HCT116 (cell line): Measurements from ENCODE around the gene HTRA3. TPM values are rescaled to one million over a fixed set of nuclear protein-coding genes. Genes with fewer than 3 reads are reported as not detected.

Experiments
- ATAC-seq: fragments of 200-7000 bp; cut with Tn5 transposase; 2 replicates; pipeline ENCODE4 v1.9.1; 2020; ENCODE audit warnings: mild to moderate bottlenecking, moderate library complexity
- BruUV-seq: library from RNA; stranded (reverse); fragments of 400-500 nt; replicated peaks from 2 replicates; lab custom pipeline; 2021; lab: Mats Ljungman, UMichigan
- CTCF ChIA-PET: fragments of 300-600 bp; sonication (Branson Sonifier 250); formaldehyde crosslinking; loops from one replicate; lab custom pipeline; 2021; ENCODE audit warnings: antibody characterized with exemption; lab: Charles Lee
- POLR2A ChIA-PET: fragments of 300-600, 350-600 bp; sonication (Branson Sonifier 250); formaldehyde crosslinking; loops from one replicate; lab custom pipeline; 2021; ENCODE audit warnings: antibody characterized with exemption; lab: Charles Lee
- RAD21 ChIA-PET, 2 experiments: fragments of 300-600 bp; sonication (Branson Sonifier 250); formaldehyde crosslinking; loops; one replicate each; lab custom pipeline; 2023; ENCODE audit warnings: low total read pairs in 2 of 2; ENCODE audit not compliant: uncharacterized antibody in 2 of 2, unreplicated experiment in 2 of 2, low non-redundant PET in 1 of 2; lab: Charles Lee
- DNase-seq: peaks from one replicate; pipeline ENCODE4 v3.0.0-alpha.2; 2010; ENCODE audit warnings: low read depth, low spot score
- H2AFZ ChIP-seq: fragments of 200-600 bp; shearing (Covaris generic), sonication (generic); 2 replicates; pipeline ENCODE4 v1.6.1; 2017; ENCODE audit warnings: low read depth, mixed run types, mixed read lengths, antibody characterized with exemption, low read length; ENCODE audit not compliant: poor library complexity, severe bottlenecking
- H3K27ac ChIP-seq: 2 replicates; pipeline ENCODE4 v1.5.1; 2012; ENCODE audit warnings: low read depth, low read length
- H3K27me3 ChIP-seq: fragments of 200-600 bp; sonication (generic); 2 replicates; pipeline ENCODE4 v1.6.1; 2016; ENCODE audit warnings: mixed run types, low read length, mixed read lengths; ENCODE audit not compliant: insufficient read depth
- H3K36me3 ChIP-seq, 2 experiments: fragments of 200-500 bp in 1 of 2; fragments of 200-600 bp in 1 of 2; sonication (Bioruptor generic) in 1 of 2; sonication (generic) in 1 of 2; 2 replicates each; pipeline versions ENCODE4 v1.5.1 to v1.6.1; 2014 to 2016; ENCODE audit warnings: low read length in 2 of 2, inconsistent platforms in 1 of 2, mixed read lengths in 1 of 2, mixed run types in 1 of 2; ENCODE audit not compliant: insufficient read depth in 2 of 2, control insufficient read depth in 1 of 2
- H3K4me1 ChIP-seq, 2 experiments: fragments of 200-600 bp in 1 of 2; sonication (generic) in 1 of 2; 2 replicates each; pipeline versions ENCODE4 v1.5.1 to v1.6.1; 2012 to 2017; ENCODE audit warnings: low read length in 2 of 2, inconsistent platforms in 1 of 2, mild to moderate bottlenecking in 1 of 2, mixed read lengths in 1 of 2, mixed run types in 1 of 2, moderate library complexity in 1 of 2; ENCODE audit not compliant: insufficient read depth in 2 of 2, control insufficient read depth in 1 of 2
- H3K4me2 ChIP-seq: fragments of 200-600 bp; sonication (generic); 2 replicates; pipeline ENCODE4 v1.6.1; 2017; ENCODE audit warnings: mixed run types, low read length, mixed read lengths
- H3K4me3 ChIP-seq, 2 experiments: fragments of 200-600 bp in 1 of 2; sonication (generic) in 1 of 2; replicated peaks in 1 of 2; 2 replicates each; pipeline ENCODE4 v1.5.1; 2011 to 2016; ENCODE audit warnings: low read length in 2 of 2, control low read depth in 1 of 2, low read depth in 1 of 2, mild to moderate bottlenecking in 1 of 2, mixed read lengths in 1 of 2, mixed run types in 1 of 2
- H3K79me2 ChIP-seq: fragments of 200-600 bp; sonication (generic); 2 replicates; pipeline ENCODE4 v1.6.1; 2017; ENCODE audit warnings: mild to moderate bottlenecking, mixed run types, low read length, moderate library complexity, mixed read lengths; ENCODE audit not compliant: insufficient read depth
- H3K9ac ChIP-seq: fragments of 200-600 bp; sonication (generic); 2 replicates; pipeline ENCODE4 v1.6.1; 2016; ENCODE audit warnings: low read length, mixed read lengths
- H3K9me2 ChIP-seq: fragments of 200-600 bp; sonication (generic), shearing (Covaris generic); 2 replicates; pipeline ENCODE4 v1.6.1; 2017; ENCODE audit warnings: mixed run types, mild to moderate bottlenecking, moderate library complexity; ENCODE audit not compliant: insufficient read depth
- H3K9me3 ChIP-seq, 2 experiments: fragments of 200-500 bp in 1 of 2; fragments of 200-600 bp in 1 of 2; sonication (Bioruptor generic) in 1 of 2; sonication (generic) in 1 of 2; 2 replicates each; pipeline ENCODE4 v1.6.1; 2014 to 2017; ENCODE audit warnings: low read length in 2 of 2, mixed read lengths in 2 of 2, inconsistent platforms in 1 of 2, low read depth in 1 of 2, mild to moderate bottlenecking in 1 of 2, mixed run types in 1 of 2, moderate library complexity in 1 of 2; ENCODE audit not compliant: control insufficient read depth in 1 of 2, insufficient read depth in 1 of 2
- H4K20me1 ChIP-seq: fragments of 200-600 bp; sonication (generic), shearing (Covaris generic); 2 replicates; pipeline ENCODE4 v1.6.1; 2017; ENCODE audit warnings: mixed run types, mild to moderate bottlenecking, moderate library complexity; ENCODE audit not compliant: insufficient read depth
- CBX3 ChIP-seq: IDR thresholded peaks from 2 replicates; pipeline ENCODE4 v1.6.1; 2012; ENCODE audit warnings: low read depth
- CEBPB ChIP-seq: IDR thresholded peaks from 2 replicates; pipeline ENCODE4 v1.6.1; 2012; ENCODE audit warnings: low read depth
- ELF1 ChIP-seq: IDR thresholded peaks from 2 replicates; pipeline ENCODE4 v1.6.1; 2012; ENCODE audit warnings: low read depth, borderline replicate concordance
- FOSL1 ChIP-seq: IDR thresholded peaks from 2 replicates; pipeline ENCODE4 v1.6.1; 2012; ENCODE audit warnings: low read depth
- POLR2A ChIP-seq: IDR thresholded peaks from 2 replicates; pipeline ENCODE4 v1.7.0; 2011; ENCODE audit warnings: borderline replicate concordance; ENCODE audit not compliant: insufficient read depth, insufficient read length; ENCODE audit errors: extremely low read depth
- POLR2AphosphoS5 ChIP-seq: IDR thresholded peaks from 2 replicates; pipeline ENCODE4 v1.6.1; 2011; ENCODE audit warnings: mild to moderate bottlenecking, low read depth, low read length, moderate library complexity
- ZNF274 ChIP-seq: fragments of 200-500 bp; sonication (Bioruptor generic); IDR thresholded peaks from 2 replicates; pipeline ENCODE4 v1.6.1; 2014; ENCODE audit warnings: mild to moderate bottlenecking, low read depth, low read length, inconsistent platforms
- intact Hi-C: fragments of 100-400 bp; cut with micrococcal nuclease; formaldehyde crosslinking; loops from 2 replicates; pipeline ENCODE4 v1.10.0; 2022
- total RNA-seq: library from RNA; stranded (reverse); gene quantifications from one replicate; pipeline ENCODE4 v1.2.1, GENCODE V29; 2021; ENCODE audit not compliant: unreplicated experiment
- TF ChIP-seq, protein P1 (sequence below): IDR thresholded peaks from 2 replicates; pipeline ENCODE4 v1.6.1; 2012
- TF ChIP-seq, protein P2 (sequence below): IDR thresholded peaks from 2 replicates; pipeline ENCODE4 v1.6.1; 2012; ENCODE audit warnings: low read depth
- TF ChIP-seq, protein P3 (sequence below), 3 experiments: fragments of 200-600 bp in 1 of 3; sonication (generic) in 1 of 3; IDR thresholded peaks in 2 of 3; conservative IDR thresholded peaks in 1 of 3; 2 replicates each; pipeline ENCODE4 v1.5.1; 2012 to 2017; ENCODE audit warnings: low read depth in 2 of 3, low read length in 2 of 3, antibody characterized with exemption in 1 of 3, borderline replicate concordance in 1 of 3, control low read depth in 1 of 3, mild to moderate bottlenecking in 1 of 3, mixed read lengths in 1 of 3, mixed run types in 1 of 3, moderate library complexity in 1 of 3; ENCODE audit not compliant: insufficient read depth in 1 of 3

HTRA3 gene
- total RNA-seq, 1 experiment from 2014 or later, result not detected

GRCh38 chr4:8312069-8312445 is 42.5 kb downstream of the HTRA3 start:
- Histone ChIP-seq H3K27ac (no peak overlapping the region), H3K27me3 (no peaks in the 10 kb centered on the region), H3K4me2 (no peak overlapping the region), H3K4me1 (peaks cover 16 to 22% of the 10 kb centered on the region in 2 experiments), H3K9me2 (no peaks in the 10 kb centered on the region), H3K9ac (no peak overlapping the region), H3K79me2 (no peaks in the 10 kb centered on the region), H2AFZ (no peak overlapping the region), H4K20me1 (no peaks in the 10 kb centered on the region), H3K36me3 (no peaks in the 10 kb centered on the region), H3K9me3 (no peaks in the 10 kb centered on the region), H3K4me3 (no peak overlapping the region)
- ChIA-PET CTCF (no interaction called here), POLR2A (no interaction called here), RAD21 (no interaction called here)
- ATAC-seq, result no peak
- DNase-seq, result no peak
- TF ChIP-seq, protein P1, sequence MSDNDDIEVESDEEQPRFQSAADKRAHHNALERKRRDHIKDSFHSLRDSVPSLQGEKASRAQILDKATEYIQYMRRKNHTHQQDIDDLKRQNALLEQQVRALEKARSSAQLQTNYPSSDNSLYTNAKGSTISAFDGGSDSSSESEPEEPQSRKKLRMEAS, result no peak
- TF ChIP-seq POLR2A (no peak), ZNF274 (no peak), CBX3 (no peak), CEBPB (no peak), POLR2AphosphoS5 (no peak), FOSL1 (no peak), ELF1 (no peak)
- TF ChIP-seq, protein P2, sequence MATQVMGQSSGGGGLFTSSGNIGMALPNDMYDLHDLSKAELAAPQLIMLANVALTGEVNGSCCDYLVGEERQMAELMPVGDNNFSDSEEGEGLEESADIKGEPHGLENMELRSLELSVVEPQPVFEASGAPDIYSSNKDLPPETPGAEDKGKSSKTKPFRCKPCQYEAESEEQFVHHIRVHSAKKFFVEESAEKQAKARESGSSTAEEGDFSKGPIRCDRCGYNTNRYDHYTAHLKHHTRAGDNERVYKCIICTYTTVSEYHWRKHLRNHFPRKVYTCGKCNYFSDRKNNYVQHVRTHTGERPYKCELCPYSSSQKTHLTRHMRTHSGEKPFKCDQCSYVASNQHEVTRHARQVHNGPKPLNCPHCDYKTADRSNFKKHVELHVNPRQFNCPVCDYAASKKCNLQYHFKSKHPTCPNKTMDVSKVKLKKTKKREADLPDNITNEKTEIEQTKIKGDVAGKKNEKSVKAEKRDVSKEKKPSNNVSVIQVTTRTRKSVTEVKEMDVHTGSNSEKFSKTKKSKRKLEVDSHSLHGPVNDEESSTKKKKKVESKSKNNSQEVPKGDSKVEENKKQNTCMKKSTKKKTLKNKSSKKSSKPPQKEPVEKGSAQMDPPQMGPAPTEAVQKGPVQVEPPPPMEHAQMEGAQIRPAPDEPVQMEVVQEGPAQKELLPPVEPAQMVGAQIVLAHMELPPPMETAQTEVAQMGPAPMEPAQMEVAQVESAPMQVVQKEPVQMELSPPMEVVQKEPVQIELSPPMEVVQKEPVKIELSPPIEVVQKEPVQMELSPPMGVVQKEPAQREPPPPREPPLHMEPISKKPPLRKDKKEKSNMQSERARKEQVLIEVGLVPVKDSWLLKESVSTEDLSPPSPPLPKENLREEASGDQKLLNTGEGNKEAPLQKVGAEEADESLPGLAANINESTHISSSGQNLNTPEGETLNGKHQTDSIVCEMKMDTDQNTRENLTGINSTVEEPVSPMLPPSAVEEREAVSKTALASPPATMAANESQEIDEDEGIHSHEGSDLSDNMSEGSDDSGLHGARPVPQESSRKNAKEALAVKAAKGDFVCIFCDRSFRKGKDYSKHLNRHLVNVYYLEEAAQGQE, result no peak
- TF ChIP-seq, protein P3, sequence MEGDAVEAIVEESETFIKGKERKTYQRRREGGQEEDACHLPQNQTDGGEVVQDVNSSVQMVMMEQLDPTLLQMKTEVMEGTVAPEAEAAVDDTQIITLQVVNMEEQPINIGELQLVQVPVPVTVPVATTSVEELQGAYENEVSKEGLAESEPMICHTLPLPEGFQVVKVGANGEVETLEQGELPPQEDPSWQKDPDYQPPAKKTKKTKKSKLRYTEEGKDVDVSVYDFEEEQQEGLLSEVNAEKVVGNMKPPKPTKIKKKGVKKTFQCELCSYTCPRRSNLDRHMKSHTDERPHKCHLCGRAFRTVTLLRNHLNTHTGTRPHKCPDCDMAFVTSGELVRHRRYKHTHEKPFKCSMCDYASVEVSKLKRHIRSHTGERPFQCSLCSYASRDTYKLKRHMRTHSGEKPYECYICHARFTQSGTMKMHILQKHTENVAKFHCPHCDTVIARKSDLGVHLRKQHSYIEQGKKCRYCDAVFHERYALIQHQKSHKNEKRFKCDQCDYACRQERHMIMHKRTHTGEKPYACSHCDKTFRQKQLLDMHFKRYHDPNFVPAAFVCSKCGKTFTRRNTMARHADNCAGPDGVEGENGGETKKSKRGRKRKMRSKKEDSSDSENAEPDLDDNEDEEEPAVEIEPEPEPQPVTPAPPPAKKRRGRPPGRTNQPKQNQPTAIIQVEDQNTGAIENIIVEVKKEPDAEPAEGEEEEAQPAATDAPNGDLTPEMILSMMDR (IDR thresholded peaks at IDR 0.05 in 2 of 3, conservative IDR thresholded peaks at IDR 0.05 in 1 of 3; ENCODE audit: borderline replicate concordance in 1 of 3, insufficient read depth in 1 of 3, low read depth in 2 of 3, low read length in 2 of 3), result no peak
- no TSS peak for BruUV-seq
- intact Hi-C loops, result no loop called here
